Glutamatergic neuron (in vitro differentiated cells): ENCODE measurements around the gene ATL2. TPM values are rescaled to one million over a fixed set of nuclear protein-coding genes. Genes with fewer than 3 reads are reported as not detected.

Experiments used
- DNase-seq: peaks from one replicate; pipeline ENCODE4 v3.0.0; 2022
- H3K27ac Mint-ChIP-seq: one replicate; pipeline ENCODE4 v1.8.0; 2020; ENCODE audit warnings: mild to moderate bottlenecking, mixed read lengths, inconsistent platforms; ENCODE audit not compliant: unreplicated experiment
- H3K27me3 Mint-ChIP-seq: one replicate; pipeline ENCODE4 v1.8.0; 2020; ENCODE audit warnings: mild to moderate bottlenecking, moderate library complexity, mixed read lengths, inconsistent platforms; ENCODE audit not compliant: unreplicated experiment
- H3K36me3 Mint-ChIP-seq: one replicate; pipeline ENCODE4 v1.8.0; 2020; ENCODE audit warnings: mild to moderate bottlenecking, mixed read lengths, inconsistent platforms; ENCODE audit not compliant: unreplicated experiment
- H3K4me1 Mint-ChIP-seq: one replicate; pipeline ENCODE4 v1.8.0; 2020; ENCODE audit warnings: mild to moderate bottlenecking, low read depth, mixed read lengths, inconsistent platforms; ENCODE audit not compliant: unreplicated experiment
- H3K4me3 Mint-ChIP-seq: one replicate; pipeline ENCODE4 v1.8.0; 2020; ENCODE audit warnings: mild to moderate bottlenecking, mixed read lengths, inconsistent platforms; ENCODE audit not compliant: unreplicated experiment
- H3K9me3 Mint-ChIP-seq: one replicate; pipeline ENCODE4 v1.8.0; 2020; ENCODE audit warnings: mild to moderate bottlenecking, moderate library complexity, mixed read lengths, inconsistent platforms; ENCODE audit not compliant: unreplicated experiment
- CTCF ChIP-seq: fragments of 200-600 bp; sonication (generic); IDR thresholded peaks from one replicate; pipeline ENCODE4 v1.5.0; 2021; ENCODE audit not compliant: partially characterized antibody, unreplicated experiment
- total RNA-seq: library from RNA; stranded (reverse); fragmentation: NEBNext Ultra II Directional; extraction: Animal tissue kit (Norgen Biotek cat#: 25700); gene quantifications from one replicate; pipeline ENCODE4 v1.2.1, GENCODE V29; 2021; ENCODE audit not compliant: unreplicated experiment

ATL2 gene
- total RNA-seq, 1 donor from 2014 or later: 39.0 TPM

DNA sequence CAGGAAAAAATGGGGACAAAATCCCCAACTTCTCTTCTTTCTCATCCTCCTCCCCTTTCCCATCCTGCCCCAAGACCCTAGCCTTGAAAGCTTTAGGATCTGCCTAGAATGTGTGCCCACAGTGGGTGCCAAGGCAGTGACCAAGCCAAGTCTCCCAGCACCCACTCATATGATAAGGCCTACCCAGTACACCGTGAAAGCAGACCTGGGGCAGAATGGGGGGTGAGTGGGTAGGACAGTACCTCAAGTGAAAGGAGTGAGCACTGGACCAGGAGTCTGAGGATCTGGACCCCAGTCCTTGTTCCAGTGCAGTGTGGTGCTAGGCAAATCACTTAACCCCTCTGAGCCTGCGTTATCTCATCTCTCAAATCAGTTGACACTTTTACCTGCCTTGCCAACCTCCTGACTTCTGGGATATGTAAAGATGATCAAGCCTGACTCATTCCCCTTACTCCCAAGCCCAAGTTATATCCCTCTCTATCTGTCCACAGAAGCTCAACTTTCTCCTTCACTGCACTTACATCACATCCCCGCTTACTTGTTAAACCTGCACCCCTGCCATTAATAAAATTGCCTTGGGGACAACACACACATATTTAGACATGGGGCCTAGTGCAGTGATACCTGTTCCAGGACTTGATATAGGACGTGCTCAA lies 109.7 kb downstream of the ATL2 start:
- H3K4me1 Mint-ChIP-seq: peaks cover 5% of the 10 kb centered on the region
- peaks cover 5% of the 10 kb centered on the region for H3K27me3 Mint-ChIP-seq
- no peaks in the 10 kb centered on the region for H3K36me3 Mint-ChIP-seq
- H3K9me3 Mint-ChIP-seq: peaks cover 1% of the 10 kb centered on the region
- no peak for TF ChIP-seq CTCF
- DNase-seq: no peak
- no peak overlapping the region for H3K27ac Mint-ChIP-seq
- H3K4me3 Mint-ChIP-seq: peak overlapping the region; percentile 55

- no peaks in the 10 kb centered on the region for H3K36me3 Mint-ChIP-seq
- no peak overlapping the region for H3K27ac Mint-ChIP-seq
- H3K9me3 Mint-ChIP-seq: peaks cover 3% of the 10 kb centered on the region
- TF ChIP-seq CTCF: no peak
- DNase-seq: no peak
- H3K27me3 Mint-ChIP-seq: peaks cover 5% of the 10 kb centered on the region
- peaks cover 5% of the 10 kb centered on the region for H3K4me1 Mint-ChIP-seq
- H3K4me3 Mint-ChIP-seq: no peak overlapping the region
Measured at GRCh38 chr2:38266382-38267061, 110.6 kb downstream of the ATL2 start.

DNA sequence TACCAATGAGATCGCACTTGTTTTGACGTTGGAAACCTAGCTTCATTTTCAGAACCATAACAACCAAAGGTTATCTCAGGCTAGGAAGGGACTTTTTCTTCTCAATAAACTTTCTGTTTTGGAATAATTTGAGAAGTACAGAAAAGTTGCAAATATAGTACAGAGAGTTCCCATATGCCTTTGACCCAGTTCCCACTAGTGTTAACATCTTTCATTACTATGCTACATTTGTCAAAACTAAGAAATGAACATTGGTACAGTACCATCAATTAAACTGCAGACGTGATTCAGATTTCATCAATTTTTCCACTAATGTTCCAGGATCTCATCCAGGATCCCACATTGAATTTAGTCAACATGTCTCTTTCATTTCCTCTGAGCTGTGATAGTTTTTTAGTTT lies 111.6 kb downstream of the ATL2 start:
- TF ChIP-seq CTCF: no peak
- peaks cover 3% of the 10 kb centered on the region for H3K9me3 Mint-ChIP-seq
- H3K27ac Mint-ChIP-seq: no peak overlapping the region
- peaks cover 5% of the 10 kb centered on the region for H3K4me1 Mint-ChIP-seq
- no peak for DNase-seq
- peaks cover 7% of the 10 kb centered on the region for H3K27me3 Mint-ChIP-seq
- H3K36me3 Mint-ChIP-seq: no peaks in the 10 kb centered on the region
- no peak overlapping the region for H3K4me3 Mint-ChIP-seq

GRCh38 chr2:38264396-38265221 lies 112.5 kb downstream of the ATL2 start:
- H3K36me3 Mint-ChIP-seq: no peaks in the 10 kb centered on the region
- H3K27ac Mint-ChIP-seq: no peak overlapping the region
- peaks cover 7% of the 10 kb centered on the region for H3K27me3 Mint-ChIP-seq
- no peak for DNase-seq
- H3K4me1 Mint-ChIP-seq: peaks cover 5% of the 10 kb centered on the region
- H3K4me3 Mint-ChIP-seq: no peak overlapping the region
- H3K9me3 Mint-ChIP-seq: peaks cover 3% of the 10 kb centered on the region
- no peak for TF ChIP-seq CTCF

GRCh38 chr2:38263293-38263692 lies 113.8 kb downstream of the ATL2 start:
- Mint-ChIP-seq H3K4me3 (no peak overlapping the region), H3K36me3 (no peaks in the 10 kb centered on the region), H3K9me3 (peaks cover 3% of the 10 kb centered on the region), H3K4me1 (peaks cover 2% of the 10 kb centered on the region), H3K27ac (no peak overlapping the region), H3K27me3 (peaks cover 7% of the 10 kb centered on the region)
- no peak for DNase-seq
- no peak for TF ChIP-seq CTCF
